GM23338 (cell line): Measurements from ENCODE around the gene TRIO. TPM values are rescaled to one million over a fixed set of nuclear protein-coding genes. Genes with fewer than 3 reads are reported as not detected.

ENCODE experiments used
- ATAC-seq: fragments of 200-7000 bp; cut with Tn5 transposase; 3 replicates; pipeline ENCODE4 v1.9.1; 2020
- DNase-seq: peaks from one replicate; pipeline ENCODE4 v3.0.0-alpha.2; 2015; ENCODE audit warnings: low spot score
- H2AFZ ChIP-seq: fragments of 200-600 bp; sonication (generic); 2 replicates; pipeline ENCODE4 v1.8.0; 2016; ENCODE audit warnings: antibody characterized with exemption, mild to moderate bottlenecking, moderate library complexity
- H3F3A ChIP-seq: fragments of 200-600 bp; sonication (generic); replicated peaks from 2 replicates; pipeline ENCODE4 v1.8.0; 2017; ENCODE audit warnings: antibody characterized with exemption, mixed run types, low read depth
- H3K27ac ChIP-seq: fragments of 200-600 bp; sonication (generic); 2 replicates; pipeline ENCODE4 v1.6.1; 2016; ENCODE audit warnings: low read depth
- H3K27me3 ChIP-seq: fragments of 200-600 bp; sonication (generic); 2 replicates; pipeline ENCODE4 v1.8.0; 2016; ENCODE audit warnings: mild to moderate bottlenecking, mixed run types, moderate library complexity; ENCODE audit not compliant: insufficient read depth
- H3K36me3 ChIP-seq: fragments of 200-600 bp; sonication (generic); 2 replicates; pipeline ENCODE4 v1.8.0; 2016; ENCODE audit warnings: mild to moderate bottlenecking; ENCODE audit not compliant: insufficient read depth
- H3K4me1 ChIP-seq: fragments of 200-600 bp; sonication (generic); 2 replicates; pipeline ENCODE4 v1.8.0; 2016; ENCODE audit warnings: mild to moderate bottlenecking, moderate library complexity; ENCODE audit not compliant: insufficient read depth
- H3K4me2 ChIP-seq: fragments of 200-600 bp; sonication (generic); 2 replicates; pipeline ENCODE4 v1.7.1; 2017; ENCODE audit warnings: mixed run types
- H3K4me3 ChIP-seq: fragments of 200-600 bp; sonication (generic); 2 replicates; pipeline ENCODE4 v1.6.1; 2016; ENCODE audit warnings: mixed run types
- H3K79me2 ChIP-seq: fragments of 200-600 bp; sonication (generic); replicated peaks from 2 replicates; pipeline ENCODE4 v1.8.0; 2017; ENCODE audit warnings: mild to moderate bottlenecking; ENCODE audit not compliant: insufficient read depth
- H3K9me2 ChIP-seq: fragments of 200-600 bp; sonication (generic); 2 replicates; pipeline ENCODE4 v1.8.0; 2017; ENCODE audit not compliant: insufficient read depth
- H4K20me1 ChIP-seq: fragments of 200-600 bp; sonication (generic); replicated peaks from 2 replicates; pipeline ENCODE4 v1.8.0; 2017; ENCODE audit warnings: mild to moderate bottlenecking; ENCODE audit not compliant: insufficient read depth
- H3K27ac Mint-ChIP-seq: 2 replicates; pipeline ENCODE4 v1.8.0; 2020; ENCODE audit warnings: inconsistent platforms, mild to moderate bottlenecking, moderate library complexity, mixed read lengths
- H3K27me3 Mint-ChIP-seq: 3 replicates; pipeline ENCODE4 v1.8.0; 2022; ENCODE audit warnings: low read depth, mild to moderate bottlenecking, moderate library complexity, mixed read lengths, inconsistent platforms; ENCODE audit not compliant: insufficient read depth, poor library complexity
- H3K36me3 Mint-ChIP-seq: 3 replicates; pipeline ENCODE4 v1.8.0; 2021; ENCODE audit warnings: low read depth, mild to moderate bottlenecking, inconsistent platforms, moderate library complexity, mixed read lengths
- H3K4me1 Mint-ChIP-seq: 3 replicates; pipeline ENCODE4 v1.8.0; 2020; ENCODE audit warnings: mild to moderate bottlenecking, inconsistent platforms, mixed read lengths
- H3K4me3 Mint-ChIP-seq: 3 replicates; pipeline ENCODE4 v1.8.0; 2021; ENCODE audit warnings: moderate library complexity, mild to moderate bottlenecking, inconsistent platforms, mixed read lengths
- H3K9me3 Mint-ChIP-seq: 3 replicates; pipeline ENCODE4 v1.8.0; 2020; ENCODE audit warnings: moderate library complexity, mild to moderate bottlenecking, inconsistent platforms, mixed read lengths
- CREB1 ChIP-seq: fragments of 250-450 bp; sonication (Bioruptor Pico); IDR thresholded peaks from 2 replicates; pipeline ENCODE4 v1.5.0; 2020; ENCODE audit warnings: low read depth, mild to moderate bottlenecking, moderate library complexity
- CTCF ChIP-seq, 2 experiments: fragments of 200-600 bp in 1 of 2; sonication (generic) in 1 of 2; conservative IDR thresholded peaks; 2 replicates each; pipeline versions ENCODE4 v1.5.1 to v1.6.1; 2016 to 2017; ENCODE audit warnings: antibody characterized with exemption in 2 of 2, low read depth in 2 of 2, mild to moderate bottlenecking in 2 of 2, moderate library complexity in 1 of 2
- ETS1 ChIP-seq: IDR thresholded peaks from 2 replicates; pipeline ENCODE4 v1.6.1; 2016; ENCODE audit warnings: antibody characterized with exemption
- EZH2 ChIP-seq: fragments of 200-600 bp; sonication (generic); IDR thresholded peaks from one replicate; pipeline ENCODE4 v1.8.0; 2017; ENCODE audit warnings: antibody characterized with exemption, mild to moderate bottlenecking, low read depth; ENCODE audit not compliant: unreplicated experiment
- EZH2phosphoT487 ChIP-seq: fragments of 200-600 bp; sonication (generic); IDR thresholded peaks from one replicate; pipeline ENCODE4 v1.8.1; 2018; ENCODE audit warnings: antibody characterized with exemption; ENCODE audit not compliant: unreplicated experiment
- JUNB ChIP-seq: IDR thresholded peaks from one replicate; pipeline ENCODE4 v1.6.1; 2016; ENCODE audit warnings: antibody characterized with exemption; ENCODE audit not compliant: unreplicated experiment
- NANOG ChIP-seq: IDR thresholded peaks from 2 replicates; pipeline ENCODE4 v1.6.1; 2016; ENCODE audit warnings: antibody characterized with exemption, borderline replicate concordance
- POLR2AphosphoS5 ChIP-seq: IDR thresholded peaks from 2 replicates; pipeline ENCODE4 v1.6.1; 2016; ENCODE audit warnings: antibody characterized with exemption, low read depth
- REST ChIP-seq: IDR thresholded peaks from one replicate; pipeline ENCODE4 v1.6.1; 2018; ENCODE audit warnings: antibody characterized with exemption; ENCODE audit not compliant: unreplicated experiment
- STAT1 ChIP-seq: IDR thresholded peaks from one replicate; pipeline ENCODE4 v1.6.1; 2016; ENCODE audit warnings: antibody characterized with exemption; ENCODE audit not compliant: unreplicated experiment
- ZNF114 ChIP-seq: fragments of 250-450 bp; sonication (Bioruptor Pico); IDR thresholded peaks from 2 replicates; pipeline ENCODE4 v1.5.0; 2020; ENCODE audit warnings: mild to moderate bottlenecking, moderate library complexity
- ZNF331 ChIP-seq: fragments of 250-450 bp; sonication (Bioruptor Pico); IDR thresholded peaks from 2 replicates; pipeline ENCODE4 v1.5.0; 2020; ENCODE audit warnings: low read depth, mild to moderate bottlenecking, moderate library complexity
- ZNF462 ChIP-seq: fragments of 250-450 bp; sonication (Bioruptor Pico); IDR thresholded peaks from 2 replicates; pipeline ENCODE4 v1.5.0; 2020; ENCODE audit warnings: mild to moderate bottlenecking, moderate library complexity
- polyA plus RNA-seq: library from polyadenylated mRNA; unstranded; fragments of >200 nt; fragmentation: Nextera tagmentation; extraction: Ambion mirVana; gene quantifications from 2 replicates; pipeline ENCODE4 v1.2.1, GENCODE V29; 2016
- total RNA-seq: library from RNA; depleted of rRNA; stranded (reverse); fragments of >200 nt; shearing (Covaris generic); gene quantifications from 2 replicates; pipeline ENCODE4 v1.2.3, GENCODE V29; 2014

The TRIO gene
- total and polyA plus RNA-seq, 2 experiments from 2014 or later: 13.8 to 113 TPM

GRCh38 chr5:14246350-14247053 is 103.4 kb downstream of the TRIO start:
- no peak overlapping the region for H3K4me3 ChIP-seq
- H3K4me1 ChIP-seq: peaks cover 69% of the 10 kb centered on the region
- H3K36me3 Mint-ChIP-seq: 0 out of 3 replicates have a peak, but pooled peaks cover 2% of the 10 kb centered on the region
- H3K79me2 ChIP-seq: peaks cover 98% of the 10 kb centered on the region
- H3K4me1 Mint-ChIP-seq: peaks cover 76% of the 10 kb centered on the region
- H4K20me1 ChIP-seq: peaks cover 18% of the 10 kb centered on the region; the same call in 1 of the 2 replicates
- no peaks in the 10 kb centered on the region for H3K9me3 Mint-ChIP-seq
- peak overlapping the region; percentile 72; the same call in 1 of the 2 replicates for H3K27ac Mint-ChIP-seq
- TF ChIP-seq ETS1 (no peak), EZH2 (no peak), JUNB (no peak), EZH2phosphoT487 (no peak), STAT1 (no peak), CREB1 (CRISPR knock-in tag) (no peak), POLR2AphosphoS5 (no peak), ZNF331 (no peak), CTCF (conservative IDR thresholded peaks at IDR 0.05; ENCODE audit: low read depth in 2 of 2) (no peak), REST (no peak), ZNF114 (CRISPR knock-in tag) (no peak), ZNF462 (CRISPR knock-in tag) (no peak), NANOG (no peak)
- no peaks in the 10 kb centered on the region for H3K36me3 ChIP-seq
- no peaks in the 10 kb centered on the region for H3F3A ChIP-seq
- no peak overlapping the region for H3K27ac ChIP-seq
- H3K4me2 ChIP-seq: no peak overlapping the region
- H3K27me3 ChIP-seq: no peaks in the 10 kb centered on the region
- peak; percentile 17 for ATAC-seq
- H3K4me3 Mint-ChIP-seq: no peak overlapping the region
- DNase-seq: no peak
- H3K9me2 ChIP-seq: no peaks in the 10 kb centered on the region
- H2AFZ ChIP-seq: no peak overlapping the region
- peaks cover 11% of the 10 kb centered on the region for H3K27me3 Mint-ChIP-seq
